ENCODE data around the gene OSM. TPM values are rescaled to one million over a fixed set of nuclear protein-coding genes. Genes with fewer than 3 reads are reported as not detected.

Gene OSM
- total RNA-seq, 4 donors from 2014 or later: 0.40 TPM; not detected in 3

DNA sequence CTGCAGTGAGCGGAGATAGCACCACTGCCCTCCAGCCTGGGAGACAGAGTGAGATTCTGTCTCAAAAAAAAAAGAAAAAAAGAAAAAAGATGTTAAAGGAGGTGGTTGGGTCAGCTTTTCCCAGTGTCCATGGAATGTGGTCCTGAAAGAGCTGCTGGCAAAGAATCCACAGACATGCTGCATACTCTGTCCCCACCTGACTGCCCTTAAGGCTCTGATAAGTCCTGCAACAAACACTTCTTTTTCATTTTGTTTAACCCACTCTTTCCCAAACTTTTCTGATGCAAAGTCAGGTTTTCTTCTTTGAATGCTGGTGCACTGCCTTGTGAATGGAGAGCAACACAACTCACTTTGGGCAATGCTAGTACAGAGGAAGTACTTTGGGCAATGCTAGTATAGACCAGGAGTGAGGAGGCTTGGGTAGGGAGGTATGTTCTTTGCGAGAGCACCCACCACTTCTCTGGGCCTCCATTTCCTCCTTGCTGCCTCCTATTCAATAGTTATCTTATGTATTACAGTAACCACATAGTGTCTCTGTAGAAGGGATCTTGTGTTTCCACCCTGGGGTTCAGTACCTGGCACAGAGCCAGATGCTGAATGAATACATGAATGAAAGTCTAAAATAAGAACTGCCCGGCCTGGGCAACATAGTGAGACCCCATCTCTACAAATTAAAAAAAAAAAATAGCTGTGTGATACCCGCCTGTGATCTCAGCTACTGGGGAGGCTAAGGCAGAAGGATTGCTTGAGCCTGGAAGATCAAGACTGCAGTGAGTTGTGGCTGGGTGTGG, 39.0 kb downstream of the OSM start:
- WGBS, 2 donors: 91 to 96% methylated on average over 4 of the region's 4 CpGs
- TF ChIP-seq, protein P1, sequence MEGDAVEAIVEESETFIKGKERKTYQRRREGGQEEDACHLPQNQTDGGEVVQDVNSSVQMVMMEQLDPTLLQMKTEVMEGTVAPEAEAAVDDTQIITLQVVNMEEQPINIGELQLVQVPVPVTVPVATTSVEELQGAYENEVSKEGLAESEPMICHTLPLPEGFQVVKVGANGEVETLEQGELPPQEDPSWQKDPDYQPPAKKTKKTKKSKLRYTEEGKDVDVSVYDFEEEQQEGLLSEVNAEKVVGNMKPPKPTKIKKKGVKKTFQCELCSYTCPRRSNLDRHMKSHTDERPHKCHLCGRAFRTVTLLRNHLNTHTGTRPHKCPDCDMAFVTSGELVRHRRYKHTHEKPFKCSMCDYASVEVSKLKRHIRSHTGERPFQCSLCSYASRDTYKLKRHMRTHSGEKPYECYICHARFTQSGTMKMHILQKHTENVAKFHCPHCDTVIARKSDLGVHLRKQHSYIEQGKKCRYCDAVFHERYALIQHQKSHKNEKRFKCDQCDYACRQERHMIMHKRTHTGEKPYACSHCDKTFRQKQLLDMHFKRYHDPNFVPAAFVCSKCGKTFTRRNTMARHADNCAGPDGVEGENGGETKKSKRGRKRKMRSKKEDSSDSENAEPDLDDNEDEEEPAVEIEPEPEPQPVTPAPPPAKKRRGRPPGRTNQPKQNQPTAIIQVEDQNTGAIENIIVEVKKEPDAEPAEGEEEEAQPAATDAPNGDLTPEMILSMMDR (IDR thresholded peaks at IDR 0.05): no peak
- no peak for TF ChIP-seq POLR2A (IDR thresholded peaks at IDR 0.05)
- no peak overlapping the region for H3K4me3 ChIP-seq (replicated peaks in 1 of 3)
- H3K4me1 ChIP-seq: no peaks in the 10 kb centered on the region
- H3K36me3 ChIP-seq: no peaks in the 10 kb centered on the region
- H3K27me3 ChIP-seq: no peaks in the 10 kb centered on the region
- H3K9me3 ChIP-seq: no peaks in the 10 kb centered on the region
- DNase-seq: no peak
- intact Hi-C loops (cut with DNase I): no loop called here
- H3K27ac ChIP-seq: no peak overlapping the region

DNA sequence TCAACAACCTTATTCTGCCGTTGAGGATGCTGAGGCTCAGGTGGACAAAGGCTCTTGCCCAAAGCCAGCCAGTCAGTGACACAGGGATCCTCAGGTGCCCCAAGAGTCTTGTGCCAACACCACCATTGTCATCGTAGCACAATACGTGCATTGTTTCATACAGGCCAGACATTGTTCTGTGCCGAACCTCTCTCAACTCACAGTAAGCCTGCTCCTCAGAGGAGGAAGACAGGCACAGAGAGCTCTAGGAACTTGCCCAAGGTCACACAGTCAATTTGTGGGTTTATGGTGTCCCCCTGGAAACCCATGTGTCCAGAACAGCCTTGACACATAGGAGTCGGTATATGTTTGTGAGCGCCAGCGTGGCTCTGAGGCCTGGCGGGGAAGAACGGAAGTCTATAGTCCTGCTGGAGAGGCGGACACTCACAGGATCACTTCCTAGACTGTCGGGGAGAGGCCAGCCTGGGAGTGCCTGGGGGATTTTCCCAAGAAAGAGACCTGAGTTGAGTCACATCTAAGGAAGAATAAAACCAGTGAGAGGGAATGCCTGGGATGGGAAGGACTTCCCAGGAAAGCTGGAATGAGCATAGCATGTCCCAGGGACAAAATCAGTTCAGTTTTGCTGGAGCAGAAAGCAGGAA, 40.3 kb downstream of the OSM start:
- Histone ChIP-seq H3K9me3 (no peaks in the 10 kb centered on the region), H3K36me3 (no peaks in the 10 kb centered on the region), H3K4me3 (replicated peaks in 1 of 3) (no peak overlapping the region), H3K27ac (no peak overlapping the region), H3K27me3 (no peaks in the 10 kb centered on the region), H3K4me1 (no peaks in the 10 kb centered on the region)
- 91 to 92% methylated on average over 11 of the region's 11 CpGs for WGBS, 2 donors
- intact Hi-C loops (cut with DNase I): no loop called here
- TF ChIP-seq, protein P1 (IDR thresholded peaks at IDR 0.05): no peak
- no peak for TF ChIP-seq POLR2A (IDR thresholded peaks at IDR 0.05)
- DNase-seq: no peak

DNA sequence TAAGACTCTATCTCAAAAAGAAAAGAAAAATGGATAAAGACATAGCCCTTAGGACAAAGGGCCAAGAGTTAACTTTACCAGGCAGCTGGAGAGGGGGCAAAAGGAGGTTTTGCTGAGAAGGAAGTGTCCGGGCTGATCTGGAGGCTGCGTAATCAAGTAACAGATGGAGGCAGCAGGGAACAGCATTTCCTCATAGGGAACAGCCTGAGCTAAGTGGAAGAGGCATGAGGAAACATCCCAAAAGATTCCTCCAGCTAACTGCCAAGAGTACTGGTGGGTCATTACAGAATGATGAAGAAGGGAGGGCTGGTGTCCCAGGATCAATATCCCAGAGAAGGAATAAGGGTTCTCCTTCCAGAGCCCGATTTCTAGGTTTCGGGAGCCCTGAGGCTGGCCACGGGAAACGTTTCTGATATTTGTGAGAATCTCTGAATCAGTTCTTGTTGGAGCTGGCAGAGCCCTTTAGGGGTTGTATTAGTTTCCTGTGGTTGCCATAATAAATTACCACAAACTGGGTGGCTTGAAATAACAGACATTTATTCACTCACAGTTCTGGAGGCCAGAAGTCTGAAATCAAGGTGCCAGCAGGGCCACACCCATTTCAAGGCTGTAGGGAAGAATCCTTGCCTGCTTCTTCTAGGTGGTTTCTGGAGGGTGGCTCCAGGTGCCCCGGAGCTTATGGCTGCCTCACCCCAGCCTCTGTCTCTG, 41.3 kb downstream of the OSM start:
- Histone ChIP-seq H3K4me3 (replicated peaks in 1 of 3) (no peak overlapping the region), H3K27ac (no peak overlapping the region), H3K9me3 (no peaks in the 10 kb centered on the region), H3K27me3 (no peaks in the 10 kb centered on the region), H3K4me1 (no peaks in the 10 kb centered on the region), H3K36me3 (no peaks in the 10 kb centered on the region)
- TF ChIP-seq, protein P1 (IDR thresholded peaks at IDR 0.05): no peak
- no peak for TF ChIP-seq POLR2A (IDR thresholded peaks at IDR 0.05)
- DNase-seq: no peak
- WGBS, 2 donors: 90 to 92% methylated on average over 7 of the region's 7 CpGs
- intact Hi-C loops (cut with DNase I): no loop called here

DNA sequence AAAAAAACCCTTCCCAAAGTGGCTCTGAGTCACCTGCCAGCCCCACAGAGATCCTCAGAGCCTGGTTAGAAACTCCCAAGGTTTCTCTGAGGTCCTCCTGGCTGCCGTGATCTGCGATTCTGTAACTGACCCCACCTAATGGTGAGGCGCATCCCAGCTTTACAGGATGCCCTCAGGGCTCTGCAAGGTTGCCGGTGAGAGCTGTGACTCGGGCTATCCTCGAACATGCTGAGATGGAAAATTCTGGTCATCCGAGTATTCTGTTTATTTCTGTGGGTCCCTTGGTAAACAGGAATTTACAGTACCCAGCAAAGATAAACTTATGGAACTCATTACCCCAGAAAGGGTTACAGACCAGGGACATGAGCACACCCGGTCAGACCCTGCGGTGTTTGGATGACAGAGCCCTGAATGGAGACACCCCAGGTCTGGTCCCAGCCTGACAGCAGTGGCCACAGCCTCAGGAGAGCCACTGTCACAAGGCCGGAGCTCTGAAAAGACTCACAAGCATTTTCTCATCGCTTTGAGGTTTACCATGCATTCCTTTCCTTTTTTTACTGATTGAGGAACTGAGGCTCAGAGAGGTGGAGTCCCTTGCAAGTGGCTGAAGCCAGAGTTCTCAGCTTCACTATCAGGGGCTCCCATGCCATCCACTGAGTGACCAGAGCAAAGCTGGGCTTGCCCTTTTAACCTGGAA, 42.3 kb downstream of the OSM start:
- DNase-seq: no peak
- no peaks in the 10 kb centered on the region for H3K36me3 ChIP-seq
- H3K27me3 ChIP-seq: no peaks in the 10 kb centered on the region
- intact Hi-C loops (cut with DNase I): no loop called here
- WGBS, 2 donors: 63 to 71% methylated on average over 11 of the region's 11 CpGs
- no peaks in the 10 kb centered on the region for H3K4me1 ChIP-seq
- no peak overlapping the region for H3K4me3 ChIP-seq (replicated peaks in 1 of 3)
- H3K27ac ChIP-seq: no peak overlapping the region
- no peaks in the 10 kb centered on the region for H3K9me3 ChIP-seq
- TF ChIP-seq, protein P1 (IDR thresholded peaks at IDR 0.05): no peak
- no peak for TF ChIP-seq POLR2A (IDR thresholded peaks at IDR 0.05)

Data from thyroid gland (tissue), 4 donors.